ENCODE measurements around the gene TRIM40.

TRIM40 gene

GRCh38 chr6:30145818-30146217 lies 9.9 kb downstream of the TRIM40 start:
- DNase-seq (ENCODE audit: low read depth, low spot score), result no peak
- no peak overlapping the region for H3K27ac ChIP-seq

DNA sequence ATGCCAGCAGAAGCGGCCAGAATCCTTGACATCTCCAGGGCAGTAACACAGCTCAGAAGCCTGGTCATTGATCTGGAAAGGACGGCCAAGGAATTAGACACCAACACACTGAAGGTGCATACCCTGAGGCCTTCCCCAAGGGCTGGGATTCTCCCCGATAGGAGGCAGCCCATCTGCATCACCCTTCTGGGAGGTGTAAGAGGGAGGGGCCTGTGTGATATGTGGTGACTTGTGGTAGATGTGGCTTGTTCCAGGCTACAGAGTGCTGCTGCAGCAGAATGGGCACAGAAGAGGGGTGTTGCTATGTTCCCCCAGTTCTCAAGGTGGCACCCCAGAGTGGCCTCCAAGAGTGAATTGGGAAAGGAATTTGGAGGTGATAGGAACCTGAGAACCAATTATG lies 11.2 kb downstream of the TRIM40 start:
- H3K27ac ChIP-seq, result no peak overlapping the region
- no peak for DNase-seq (ENCODE audit: low read depth, low spot score)

DNA sequence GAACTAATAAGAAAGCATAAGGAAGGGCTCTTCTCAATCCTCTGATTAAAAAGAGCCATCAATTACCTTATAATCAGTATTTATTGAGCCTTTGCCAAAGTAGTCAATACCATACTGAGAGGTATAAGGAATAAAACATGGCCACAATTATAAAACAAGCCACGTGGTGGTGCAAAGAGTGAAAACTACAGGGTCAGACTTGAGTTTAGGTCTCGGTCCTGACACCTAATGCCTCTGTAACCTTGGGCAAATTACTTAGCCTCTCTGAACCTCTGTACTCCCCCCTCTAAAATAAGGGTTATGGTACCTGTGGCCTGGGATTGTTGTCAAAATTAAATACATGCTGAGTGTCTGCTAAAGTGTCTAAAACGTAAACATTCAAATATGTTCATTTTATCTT lies 13.3 kb downstream of the TRIM40 start:
- no peak for DNase-seq (ENCODE audit: low read depth, low spot score)
- H3K27ac ChIP-seq, result no peak overlapping the region

DNA sequence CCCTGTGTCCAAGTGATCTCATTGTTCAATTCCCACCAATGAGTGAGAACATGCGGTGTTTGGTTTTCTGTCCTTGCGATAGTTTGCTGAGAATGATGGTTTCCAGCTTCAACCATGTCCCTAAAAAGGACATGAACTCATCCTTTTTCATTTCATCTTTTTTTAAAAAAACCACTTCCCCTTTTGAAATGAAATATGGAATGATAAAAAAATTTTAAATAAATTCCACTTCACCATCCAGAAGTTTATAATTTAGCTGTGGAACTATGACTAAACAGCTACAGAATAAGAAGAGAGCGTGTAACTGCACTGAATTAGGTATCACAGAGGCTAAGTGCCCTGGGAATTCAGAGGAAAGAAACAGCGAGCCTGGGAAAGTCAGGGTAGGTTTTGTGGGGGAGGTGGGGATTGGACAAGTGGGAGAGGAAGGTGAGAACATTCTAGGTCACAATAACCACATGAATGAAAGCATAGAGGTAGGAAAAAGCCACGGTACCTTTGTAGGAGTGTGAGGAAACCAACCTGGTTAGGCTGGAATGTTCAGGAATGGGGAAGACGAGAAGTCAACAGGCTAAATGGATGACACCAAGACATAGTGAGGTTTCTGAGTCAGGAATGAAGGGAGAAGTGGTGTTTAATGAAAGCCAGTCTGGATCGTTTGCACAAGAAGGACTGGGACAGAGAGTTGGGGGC lies 14.1 kb downstream of the TRIM40 start:
- DNase-seq (ENCODE audit: low read depth, low spot score), result no peak
- H3K27ac ChIP-seq, result no peak overlapping the region

DNA sequence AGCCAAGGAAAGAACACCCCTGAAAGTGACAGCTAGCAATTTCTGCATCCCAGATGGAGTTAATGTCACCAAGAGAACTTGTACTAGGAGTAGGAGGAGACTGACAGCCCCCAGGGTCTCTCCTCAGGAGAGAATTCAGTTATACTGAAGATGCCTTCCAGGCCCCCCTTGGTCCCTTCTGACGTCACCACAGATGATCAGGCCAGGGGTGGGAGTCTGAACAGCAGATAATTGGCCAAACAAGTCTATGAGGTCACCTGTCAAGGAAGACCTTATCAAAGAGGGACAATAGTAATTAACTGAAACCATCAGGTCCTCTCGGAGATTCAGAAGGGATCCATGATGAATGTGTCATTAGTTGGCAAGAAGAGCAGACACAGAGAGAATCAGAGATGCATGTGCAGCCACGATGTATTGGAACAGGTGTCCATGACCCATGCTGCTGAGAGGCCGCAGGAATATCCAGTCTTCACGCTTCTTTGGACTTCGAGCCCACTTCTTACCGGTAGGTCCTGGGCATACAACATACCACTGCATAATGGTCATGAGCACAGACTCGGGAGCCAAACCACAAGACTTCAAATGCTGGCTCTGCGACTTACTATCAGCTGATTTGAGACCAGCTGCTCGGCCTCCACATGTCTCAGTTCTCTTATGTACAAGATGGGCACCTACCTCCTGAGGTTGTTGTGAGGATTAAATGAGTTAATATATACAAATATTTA lies 14.9 kb downstream of the TRIM40 start:
- no peak overlapping the region for H3K27ac ChIP-seq
- DNase-seq (ENCODE audit: low read depth, low spot score), result no peak

- H3K27ac ChIP-seq, result no peak overlapping the region
- no peak for DNase-seq (ENCODE audit: low read depth, low spot score)
Measured at GRCh38 chr6:30151580-30151979, 15.6 kb downstream of the TRIM40 start.

GRCh38 chr6:30152016-30152673 lies 16.2 kb downstream of the TRIM40 start:
- no peak for DNase-seq (ENCODE audit: low read depth, low spot score)
- no peak overlapping the region for H3K27ac ChIP-seq

DNA sequence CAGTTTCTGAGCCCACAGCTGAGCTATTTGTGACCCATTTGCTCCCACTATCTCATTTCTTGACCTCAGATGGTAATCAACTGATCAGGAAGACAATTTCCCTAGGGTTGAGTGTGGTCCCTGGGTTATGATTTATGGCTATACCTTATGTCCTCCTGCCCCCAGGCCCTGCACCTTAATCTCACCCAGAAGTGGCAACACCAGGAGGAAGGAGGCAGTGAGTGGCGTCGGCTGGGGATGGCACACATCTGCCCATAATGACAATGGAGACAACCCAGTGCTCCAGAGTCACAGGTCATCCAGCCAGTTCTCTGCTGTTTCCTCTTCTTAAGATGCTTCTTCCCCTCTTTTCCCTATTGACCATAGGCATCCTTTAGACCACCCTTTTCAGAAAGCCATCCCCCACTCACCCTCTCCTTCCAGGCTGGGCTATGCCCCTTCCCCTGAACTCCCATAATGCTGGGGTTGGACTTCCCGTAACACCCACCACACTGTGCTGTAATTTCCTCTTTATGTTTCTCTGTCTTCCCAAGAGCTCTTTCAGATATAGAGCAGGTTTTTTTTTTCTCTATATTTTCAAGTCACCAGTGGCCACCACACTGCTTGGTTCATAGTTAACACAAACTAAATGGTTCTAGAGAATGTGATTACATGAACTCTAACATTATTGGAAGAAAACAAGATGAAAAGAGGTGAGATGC lies 17.1 kb downstream of the TRIM40 start:
- no peak overlapping the region for H3K27ac ChIP-seq
- no peak for DNase-seq (ENCODE audit: low read depth, low spot score)

- no peak for DNase-seq (ENCODE audit: low read depth, low spot score)
- H3K27ac ChIP-seq, result no peak overlapping the region
Measured at GRCh38 chr6:30154061-30154460, 18.1 kb downstream of the TRIM40 start.

- peak overlapping the region; percentile 49 for H3K27ac ChIP-seq
- DNase-seq (ENCODE audit: low read depth, low spot score), result peak; percentile 18
Measured at GRCh38 chr6:30154709-30155519, 19.0 kb downstream of the TRIM40 start.

GRCh38 chr6:30155520-30156261 lies 19.8 kb downstream of the TRIM40 start:
- DNase-seq (ENCODE audit: low read depth, low spot score), result no peak

DNA sequence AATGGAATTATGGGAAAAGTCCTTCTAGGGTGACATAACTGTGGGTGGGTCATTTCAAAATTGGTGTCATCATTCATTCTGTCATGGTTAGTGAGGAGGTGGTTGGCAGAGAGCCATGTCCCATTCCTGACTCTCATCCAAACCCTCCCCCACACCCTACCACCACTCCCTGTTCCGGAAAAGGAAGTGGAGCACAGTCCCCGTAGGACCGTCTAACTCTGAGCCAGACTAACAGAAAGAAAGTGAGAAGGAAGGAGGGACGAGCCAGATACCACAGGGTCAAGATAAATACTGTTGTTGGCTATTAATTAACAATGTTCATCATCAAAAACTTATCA lies 20.3 kb downstream of the TRIM40 start:
- DNase-seq (ENCODE audit: low read depth, low spot score), result no peak
- peak overlapping the region; percentile 49 for H3K27ac ChIP-seq

More at GRCh38 chr6:30155520-30156261, 19.8 kb downstream of the TRIM40 start:
- H3K27ac ChIP-seq, result peak overlapping the region; percentile 49

- DNase-seq (ENCODE audit: low read depth, low spot score), result no peak
- H3K27ac ChIP-seq, result peak overlapping the region; percentile 49
Measured at GRCh38 chr6:30156774-30157173, 20.8 kb downstream of the TRIM40 start.

DNA sequence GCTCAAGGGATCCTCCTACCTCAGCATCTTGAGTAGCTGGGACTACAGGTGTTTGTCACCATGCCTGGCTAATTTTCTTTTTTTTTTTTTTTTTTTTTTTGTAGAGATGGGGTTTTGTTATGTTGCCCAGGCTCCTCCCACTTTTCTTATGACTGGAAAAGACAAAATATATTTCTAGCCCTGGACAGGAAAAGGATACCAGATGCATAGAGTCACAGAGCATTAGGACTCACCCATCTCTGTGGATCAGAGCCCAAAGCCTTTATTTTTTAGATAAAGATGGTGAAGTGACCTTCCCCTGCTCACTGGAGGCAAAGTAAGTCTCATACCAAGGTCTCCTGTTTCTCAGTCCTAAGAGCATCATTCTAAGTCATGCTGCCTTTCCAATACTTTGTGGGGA lies 21.6 kb downstream of the TRIM40 start:
- DNase-seq (ENCODE audit: low read depth, low spot score), result no peak
- H3K27ac ChIP-seq, result no peak overlapping the region

GRCh38 chr6:30157999-30158398 lies 22.1 kb downstream of the TRIM40 start:
- no peak overlapping the region for H3K27ac ChIP-seq

GRCh38 chr6:30158475-30159040 lies 22.6 kb downstream of the TRIM40 start:
- DNase-seq (ENCODE audit: low read depth, low spot score), result no peak
- no peak overlapping the region for H3K27ac ChIP-seq

More at GRCh38 chr6:30157999-30158398, 22.1 kb downstream of the TRIM40 start:
- no peak for DNase-seq (ENCODE audit: low read depth, low spot score)

- H3K27ac ChIP-seq, result no peak overlapping the region
- DNase-seq (ENCODE audit: low read depth, low spot score), result no peak
Measured at GRCh38 chr6:30160008-30160784, 24.3 kb downstream of the TRIM40 start.

GRCh38 chr6:30160785-30161531 lies 25.0 kb downstream of the TRIM40 start, which contains the start of gene TRIM10:
TSS of gene TRIM10 (minus strand) at chr6:30161211. CDS start at chr6:30160858, 353 bp downstream.
- no peak within 1 kb of the TSS for H3K27ac ChIP-seq
- DNase-seq (ENCODE audit: low read depth, low spot score), result no peak

Measured in epithelial cell of prostate (primary cell).